ENCODE data around the gene ABCA1.
A peak's percentile ranks its signal among the peaks of the same experiment; 100 is the strongest.

The ABCA1 gene

GRCh38 chr9:104748359-104749031 is 179.5 kb downstream of the ABCA1 start:
- no peak for DNase-seq (ENCODE audit: low spot score)
- Histone ChIP-seq H3K4ac (ENCODE audit: low read length) (no peak overlapping the region), H2BK15ac (ENCODE audit: low read length) (peak overlapping the region; percentile 73), H2BK12ac (ENCODE audit: low read length) (no peak overlapping the region), H2BK120ac (ENCODE audit: low read depth, low read length) (peak overlapping the region; percentile 63), H3K18ac (ENCODE audit: low read length) (peak overlapping the region; percentile 84), H3K4me2 (ENCODE audit: insufficient read depth, low read length, poor library complexity, severe bottlenecking) (peak overlapping the region; percentile 77), H4K8ac (ENCODE audit: low read depth, low read length) (no peak overlapping the region), H2AK5ac (ENCODE audit: low read depth, low read length) (no peak overlapping the region), H4K91ac (ENCODE audit: low read depth, low read length, poor library complexity) (no peak overlapping the region), H3K9me3 (replicated peaks in 1 of 2; ENCODE audit: control insufficient read depth in 2 of 2, insufficient read depth in 1 of 2, low read depth in 1 of 2, low read length in 2 of 2) (no peaks in the 10 kb centered on the region), H3K27me3 (ENCODE audit: control insufficient read depth in 3 of 3, insufficient read depth in 3 of 3, low read depth in 1 of 3, low read length in 3 of 3) (peaks cover 0 to 33% (median 0%) of the 10 kb centered on the region in 3 experiments), H3K23ac (ENCODE audit: low read depth, low read length, poor library complexity) (peak overlapping the region; percentile 98), H3K14ac (ENCODE audit: low read length) (no peak overlapping the region), H2AFZ (ENCODE audit: low read length) (peak overlapping the region; percentile 100), H3K4me3 (ENCODE audit: low read length in 2 of 2) (peak overlapping the region; percentile 74 to 87), H3K79me1 (ENCODE audit: low read depth, low read length) (no peaks in the 10 kb centered on the region), H3K4me1 (ENCODE audit: control insufficient read depth in 2 of 2, insufficient read depth in 1 of 2, low read depth in 1 of 2, low read length in 2 of 2) (peaks cover 2 to 6% of the 10 kb centered on the region in 2 donors), H2BK5ac (ENCODE audit: low read length) (peak overlapping the region; percentile 13), H3K9ac (ENCODE audit: low read depth, low read length, poor library complexity) (peak overlapping the region; percentile 74), H3K27ac (replicated peaks; ENCODE audit: low read length) (no peak overlapping the region), H3K36me3 (replicated peaks in 1 of 2; ENCODE audit: control insufficient read depth in 2 of 2, insufficient read depth in 2 of 2, low read length in 2 of 2) (no peaks in the 10 kb centered on the region)
- no CpG with 5 or more reads among the region's 19 CpGs for WGBS, 2 donors (ENCODE audit: extremely low coverage in 2 of 2, insufficient read length in 2 of 2, insufficient replicate concordance in 1 of 2)

- Histone ChIP-seq H3K4me3 (ENCODE audit: low read length in 2 of 2) (peak within 1 kb of the TSS; percentile 74 to 87), H2AK5ac (ENCODE audit: low read depth, low read length) (no peak within 1 kb of the TSS), H2AFZ (ENCODE audit: low read length) (peak within 1 kb of the TSS; percentile 100), H3K14ac (ENCODE audit: low read length) (peak within 1 kb of the TSS; percentile 71), H3K27ac (replicated peaks; ENCODE audit: low read length) (peak within 1 kb of the TSS; percentile 24), H3K9me3 (replicated peaks in 1 of 2; ENCODE audit: control insufficient read depth in 2 of 2, insufficient read depth in 1 of 2, low read depth in 1 of 2, low read length in 2 of 2) (no peaks in the 10 kb centered on the region), H4K91ac (ENCODE audit: low read depth, low read length, poor library complexity) (no peak within 1 kb of the TSS), H3K4me2 (ENCODE audit: insufficient read depth, low read length, poor library complexity, severe bottlenecking) (peak within 1 kb of the TSS; percentile 77), H3K27me3 (ENCODE audit: control insufficient read depth in 3 of 3, insufficient read depth in 3 of 3, low read depth in 1 of 3, low read length in 3 of 3) (peaks cover 0 to 33% (median 0%) of the 10 kb centered on the region in 3 experiments), H3K9ac (ENCODE audit: low read depth, low read length, poor library complexity) (peak within 1 kb of the TSS; percentile 74), H3K36me3 (replicated peaks in 1 of 2; ENCODE audit: control insufficient read depth in 2 of 2, insufficient read depth in 2 of 2, low read length in 2 of 2) (no peaks in the 10 kb centered on the region), H3K23ac (ENCODE audit: low read depth, low read length, poor library complexity) (peak within 1 kb of the TSS; percentile 98), H3K4me1 (ENCODE audit: control insufficient read depth in 2 of 2, insufficient read depth in 1 of 2, low read depth in 1 of 2, low read length in 2 of 2) (peaks cover 2 to 6% of the 10 kb centered on the region in 2 donors), H2BK15ac (ENCODE audit: low read length) (peak within 1 kb of the TSS; percentile 73), H3K4ac (ENCODE audit: low read length) (no peak within 1 kb of the TSS), H2BK120ac (ENCODE audit: low read depth, low read length) (peak within 1 kb of the TSS; percentile 63), H2BK5ac (ENCODE audit: low read length) (peak within 1 kb of the TSS; percentile 13), H4K8ac (ENCODE audit: low read depth, low read length) (no peak within 1 kb of the TSS), H3K79me1 (ENCODE audit: low read depth, low read length) (no peaks in the 10 kb centered on the region), H2BK12ac (ENCODE audit: low read length) (no peak within 1 kb of the TSS), H3K18ac (ENCODE audit: low read length) (peak within 1 kb of the TSS; percentile 84)
- no CpG with 5 or more reads among the region's 71 CpGs for WGBS, 2 donors (ENCODE audit: extremely low coverage in 2 of 2, insufficient read length in 2 of 2, insufficient replicate concordance in 1 of 2)
- DNase-seq (ENCODE audit: low spot score), result peak; percentile 61
Observed at GRCh38 chr9:104747565-104748358, 180.2 kb downstream of the ABCA1 start, which contains the start of gene NIPSNAP3A. TSS of gene NIPSNAP3A (plus strand) at chr9:104747683. CDS start at chr9:104747793, 110 bp downstream.

- Histone ChIP-seq H2BK5ac (ENCODE audit: low read length) (peak overlapping the region; percentile 13), H3K27me3 (ENCODE audit: control insufficient read depth in 3 of 3, insufficient read depth in 3 of 3, low read depth in 1 of 3, low read length in 3 of 3) (peaks cover 0 to 33% (median 0%) of the 10 kb centered on the region in 3 experiments), H3K79me1 (ENCODE audit: low read depth, low read length) (no peaks in the 10 kb centered on the region), H3K36me3 (replicated peaks in 1 of 2; ENCODE audit: control insufficient read depth in 2 of 2, insufficient read depth in 2 of 2, low read length in 2 of 2) (no peaks in the 10 kb centered on the region), H3K14ac (ENCODE audit: low read length) (peak overlapping the region; percentile 31), H3K18ac (ENCODE audit: low read length) (peak overlapping the region; percentile 80), H3K4me3 (ENCODE audit: low read length in 2 of 2) (peak overlapping the region; percentile 74 to 87), H3K4me1 (ENCODE audit: control insufficient read depth in 2 of 2, insufficient read depth in 1 of 2, low read depth in 1 of 2, low read length in 2 of 2) (peaks cover 2 to 6% of the 10 kb centered on the region in 2 donors), H3K4ac (ENCODE audit: low read length) (no peak overlapping the region), H2BK12ac (ENCODE audit: low read length) (no peak overlapping the region), H3K9me3 (replicated peaks in 1 of 2; ENCODE audit: control insufficient read depth in 2 of 2, insufficient read depth in 1 of 2, low read depth in 1 of 2, low read length in 2 of 2) (no peaks in the 10 kb centered on the region), H3K27ac (replicated peaks; ENCODE audit: low read length) (peak overlapping the region; percentile 24), H3K9ac (ENCODE audit: low read depth, low read length, poor library complexity) (peak overlapping the region; percentile 64), H2AK5ac (ENCODE audit: low read depth, low read length) (no peak overlapping the region), H2BK15ac (ENCODE audit: low read length) (no peak overlapping the region), H4K8ac (ENCODE audit: low read depth, low read length) (no peak overlapping the region), H2AFZ (ENCODE audit: low read length) (peak overlapping the region; percentile 100), H2BK120ac (ENCODE audit: low read depth, low read length) (no peak overlapping the region), H3K4me2 (ENCODE audit: insufficient read depth, low read length, poor library complexity, severe bottlenecking) (peak overlapping the region; percentile 77), H3K23ac (ENCODE audit: low read depth, low read length, poor library complexity) (no peak overlapping the region), H4K91ac (ENCODE audit: low read depth, low read length, poor library complexity) (no peak overlapping the region)
- no CpG with 5 or more reads among the region's 9 CpGs for WGBS, 2 donors (ENCODE audit: extremely low coverage in 2 of 2, insufficient read length in 2 of 2, insufficient replicate concordance in 1 of 2)
- DNase-seq (ENCODE audit: low spot score), result no peak
Observed at GRCh38 chr9:104747245-104747564, 180.8 kb downstream of the ABCA1 start.

GRCh38 chr9:104746798-104747197 is 181.2 kb downstream of the ABCA1 start:
- H2AK5ac ChIP-seq (ENCODE audit: low read depth, low read length), result no peak overlapping the region
- peaks cover 2 to 6% of the 10 kb centered on the region in 2 donors for H3K4me1 ChIP-seq (ENCODE audit: control insufficient read depth in 2 of 2, insufficient read depth in 1 of 2, low read depth in 1 of 2, low read length in 2 of 2)
- no peak overlapping the region for H4K8ac ChIP-seq (ENCODE audit: low read depth, low read length)
- H3K18ac ChIP-seq (ENCODE audit: low read length), result no peak overlapping the region
- H2BK15ac ChIP-seq (ENCODE audit: low read length), result no peak overlapping the region
- no peak overlapping the region for H3K9ac ChIP-seq (ENCODE audit: low read depth, low read length, poor library complexity)
- no peak overlapping the region for H2BK5ac ChIP-seq (ENCODE audit: low read length)
- no peak overlapping the region for H3K27ac ChIP-seq (replicated peaks; ENCODE audit: low read length)
- peak overlapping the region; percentile 100 for H2AFZ ChIP-seq (ENCODE audit: low read length)
- no peak overlapping the region for H3K4me2 ChIP-seq (ENCODE audit: insufficient read depth, low read length, poor library complexity, severe bottlenecking)
- no peaks in the 10 kb centered on the region for H3K79me1 ChIP-seq (ENCODE audit: low read depth, low read length)
- H3K27me3 ChIP-seq (ENCODE audit: control insufficient read depth in 3 of 3, insufficient read depth in 3 of 3, low read depth in 1 of 3, low read length in 3 of 3), result peaks cover 0 to 33% (median 0%) of the 10 kb centered on the region in 3 experiments
- no peak overlapping the region for H3K23ac ChIP-seq (ENCODE audit: low read depth, low read length, poor library complexity)
- no peaks in the 10 kb centered on the region for H3K9me3 ChIP-seq (replicated peaks in 1 of 2; ENCODE audit: control insufficient read depth in 2 of 2, insufficient read depth in 1 of 2, low read depth in 1 of 2, low read length in 2 of 2)
- peak overlapping the region in 1 of 2 donors; percentile 74 for H3K4me3 ChIP-seq (ENCODE audit: low read length in 2 of 2)
- no peak overlapping the region for H3K14ac ChIP-seq (ENCODE audit: low read length)
- H3K36me3 ChIP-seq (replicated peaks in 1 of 2; ENCODE audit: control insufficient read depth in 2 of 2, insufficient read depth in 2 of 2, low read length in 2 of 2), result no peaks in the 10 kb centered on the region
- no peak overlapping the region for H2BK12ac ChIP-seq (ENCODE audit: low read length)
- no CpG with 5 or more reads among the region's 1 CpG for WGBS, 2 donors (ENCODE audit: extremely low coverage in 2 of 2, insufficient read length in 2 of 2, insufficient replicate concordance in 1 of 2)
- no peak overlapping the region for H4K91ac ChIP-seq (ENCODE audit: low read depth, low read length, poor library complexity)
- H2BK120ac ChIP-seq (ENCODE audit: low read depth, low read length), result no peak overlapping the region
- DNase-seq (ENCODE audit: low spot score), result no peak
- no peak overlapping the region for H3K4ac ChIP-seq (ENCODE audit: low read length)

Data from neuronal stem cell (in vitro differentiated cells).